Ureter (tissue), 1 donor: ENCODE results near the gene UBE2J2. TPM values are rescaled to one million over a fixed set of nuclear protein-coding genes. Genes with fewer than 3 reads are reported as not detected.

Experiments used
- DNase-seq: peaks from one replicate; pipeline ENCODE4 v3.0.0-alpha.2; 2020; ENCODE audit warnings: low spot score
- total RNA-seq: library from RNA; stranded (reverse); gene quantifications from one replicate; pipeline ENCODE4 v1.2.4, GENCODE V29; 2023
- donor health status: DM: yes; HTN: yes; CAD: no.

The UBE2J2 gene
- total RNA-seq, 1 donor from 2014 or later = 59.8 TPM

GRCh38 chr1:1240822-1241587, 32.6 kb downstream of the UBE2J2 start:
- DNase-seq = no peak

- DNase-seq = no peak
Measured at GRCh38 chr1:1240348-1240732, 33.3 kb downstream of the UBE2J2 start.

GRCh38 chr1:1239614-1240347, 33.9 kb downstream of the UBE2J2 start:
- DNase-seq = no peak

GRCh38 chr1:1239227-1239613, 34.4 kb downstream of the UBE2J2 start:
- DNase-seq = no peak

- DNase-seq = no peak
Measured at GRCh38 chr1:1238702-1239178, 34.9 kb downstream of the UBE2J2 start.

GRCh38 chr1:1237874-1238701, 35.6 kb downstream of the UBE2J2 start:
- DNase-seq = no peak

GRCh38 chr1:1236945-1237873, 36.4 kb downstream of the UBE2J2 start:
- DNase-seq = no peak

GRCh38 chr1:1236176-1236763, 37.4 kb downstream of the UBE2J2 start:
- DNase-seq = no peak

GRCh38 chr1:1235016-1235744, 38.5 kb downstream of the UBE2J2 start:
- no peak for DNase-seq

- DNase-seq = no peak
Measured at GRCh38 chr1:1234180-1234808, 39.4 kb downstream of the UBE2J2 start.

GRCh38 chr1:1233567-1233892, 40.1 kb downstream of the UBE2J2 start:
- DNase-seq = no peak

GRCh38 chr1:1232796-1233566, 40.7 kb downstream of the UBE2J2 start:
- DNase-seq = no peak

- DNase-seq = no peak
Measured at GRCh38 chr1:1232208-1232795, 41.4 kb downstream of the UBE2J2 start, which contains the start of gene B3GALT6. Gene B3GALT6, plus strand, starts transcription at chr1:1232237. Its CDS starts 42 bp downstream, at chr1:1232279.

- peak; percentile 96 for DNase-seq
Measured at GRCh38 chr1:1231400-1232207, 42.0 kb downstream of the UBE2J2 start, which contains the start of gene SDF4. Gene SDF4, minus strand, starts transcription at chr1:1232001. Its CDS starts 3,229 bp downstream, at chr1:1228772.

GRCh38 chr1:1230656-1231399, 42.8 kb downstream of the UBE2J2 start:
- no peak for DNase-seq

GRCh38 chr1:1229770-1230169, 43.9 kb downstream of the UBE2J2 start:
- no peak for DNase-seq
